NCI-H1417 (cell line): Measurements from ENCODE around the gene IL18R1.

ENCODE experiments used
- DNase-seq, 3 experiments: peaks; one replicate each; lab custom pipeline; 2025; lab: John Stamatoyannopoulos, UW

The IL18R1 gene

DNA sequence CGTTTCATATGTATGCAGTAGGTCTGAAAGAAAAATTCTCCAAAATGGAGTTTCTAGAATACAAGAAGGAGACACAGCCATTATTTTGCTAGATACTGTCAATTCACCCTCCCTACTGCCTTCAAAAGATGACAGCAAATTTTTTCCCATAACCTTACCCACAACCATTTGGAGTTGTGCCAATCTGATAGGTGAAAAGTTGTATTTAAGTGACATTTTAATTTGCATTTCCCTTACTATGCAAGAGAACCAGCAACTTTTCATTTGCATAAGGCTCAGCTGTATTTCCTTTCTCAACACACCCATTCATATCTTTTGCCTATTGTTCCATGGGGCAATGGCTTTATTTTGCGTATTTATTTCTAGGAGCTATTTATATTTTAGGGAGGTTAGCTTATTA, 36.0 kb downstream of the IL18R1 start:
- no peak for DNase-seq

GRCh38 chr2:102392096-102392495, 36.5 kb downstream of the IL18R1 start:
- DNase-seq, result no peak

GRCh38 chr2:102392942-102393341, 37.3 kb downstream of the IL18R1 start:
- no peak for DNase-seq

- no peak for DNase-seq
These were observed 40.4 kb downstream of the IL18R1 start for GRCh38 chr2:102396012-102396411.

DNA sequence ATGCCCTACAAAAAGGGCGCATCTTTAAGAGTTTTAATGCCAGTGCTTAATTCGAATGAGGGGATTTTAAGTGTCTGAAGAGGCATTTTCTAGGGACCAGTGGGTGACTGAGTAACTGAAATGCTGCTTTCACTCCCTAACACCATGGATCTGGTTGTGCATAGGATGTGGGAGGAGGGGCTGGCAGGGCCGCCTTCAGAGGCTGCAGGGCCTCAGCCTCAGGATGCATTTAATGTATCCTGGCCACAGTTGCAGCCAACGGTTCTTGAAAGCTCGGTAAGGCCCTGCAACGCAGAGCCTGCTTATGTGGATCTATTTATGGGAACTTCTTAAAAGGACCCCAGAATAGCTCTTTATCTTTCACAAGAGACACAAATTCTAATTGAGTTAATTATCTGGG, 41.6 kb downstream of the IL18R1 start:
- DNase-seq, result no peak

GRCh38 chr2:102399499-102400141, 44.0 kb downstream of the IL18R1 start:
- no peak for DNase-seq

DNA sequence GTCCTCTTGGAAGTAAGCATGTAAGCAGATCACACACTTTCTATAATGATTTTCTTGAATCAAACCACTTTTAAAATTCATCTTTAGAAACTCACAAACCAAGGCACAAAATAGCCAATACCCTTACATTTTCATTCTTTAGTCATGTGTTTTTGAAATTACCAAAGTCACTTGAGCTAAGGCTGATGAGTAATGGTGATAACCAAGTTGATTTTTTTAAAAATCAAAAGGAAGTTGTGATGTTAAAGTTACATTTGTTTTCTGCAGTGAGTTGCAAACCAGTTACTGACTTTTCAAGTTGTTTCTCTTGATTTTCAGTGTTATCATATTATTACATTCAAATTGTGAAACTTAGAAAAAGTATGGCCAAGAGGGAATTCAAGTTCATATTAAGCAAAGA, 45.9 kb downstream of the IL18R1 start:
- DNase-seq, result no peak

DNA sequence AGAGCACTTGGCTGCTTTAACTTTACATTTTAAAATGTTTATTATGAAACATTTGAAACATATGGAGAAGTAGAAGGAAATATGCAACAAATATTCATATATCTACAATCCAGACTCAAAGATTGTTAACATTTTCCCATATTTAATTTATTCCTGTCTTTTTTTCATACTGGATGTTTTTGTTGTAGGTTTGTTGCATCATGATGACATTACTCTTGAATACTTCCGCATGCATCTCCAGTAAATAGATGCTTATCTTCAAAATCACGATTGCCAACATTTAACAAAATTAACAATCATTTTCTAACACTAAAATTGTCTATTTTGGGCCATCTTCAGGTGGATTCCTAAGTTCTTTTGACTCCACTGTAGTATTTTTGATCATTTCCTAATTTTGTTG, 46.3 kb downstream of the IL18R1 start:
- DNase-seq, result no peak

- no peak for DNase-seq
These were observed 55.4 kb downstream of the IL18R1 start for GRCh38 chr2:102410952-102411351.

GRCh38 chr2:102412199-102412598, 56.6 kb downstream of the IL18R1 start:
- no peak for DNase-seq

- DNase-seq, result no peak
These were observed 62.4 kb downstream of the IL18R1 start for GRCh38 chr2:102417946-102418345.

DNA sequence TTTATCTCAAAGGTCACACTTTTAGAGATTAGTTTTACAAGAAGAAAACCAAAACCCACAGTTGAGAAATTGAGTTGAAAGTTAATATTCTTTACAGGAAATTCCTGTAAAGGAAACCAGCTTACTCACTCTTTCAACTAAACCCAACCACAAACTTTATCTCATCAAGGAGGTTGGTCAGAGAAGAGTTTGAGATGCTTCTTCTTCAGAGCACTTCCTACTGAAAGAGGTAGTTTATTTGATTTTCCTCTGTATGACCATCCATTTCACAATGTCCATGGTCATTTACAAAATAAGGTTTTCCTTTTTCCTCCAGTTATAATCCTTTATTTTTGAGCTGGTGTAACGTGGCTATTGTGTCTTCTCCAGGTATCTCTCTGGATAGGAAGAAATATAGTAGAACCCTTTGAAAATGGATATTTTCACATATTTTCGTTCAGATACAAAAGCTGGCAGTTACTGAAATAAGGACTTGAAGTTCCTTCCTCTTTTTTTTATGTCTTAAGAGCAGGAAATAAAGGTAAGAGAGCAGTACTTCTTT, 62.9 kb downstream of the IL18R1 start:
- DNase-seq, result no peak

GRCh38 chr2:102420290-102420689, 64.7 kb downstream of the IL18R1 start:
- no peak for DNase-seq

GRCh38 chr2:102421890-102422759, 66.5 kb downstream of the IL18R1 start:
- no peak for DNase-seq

DNA sequence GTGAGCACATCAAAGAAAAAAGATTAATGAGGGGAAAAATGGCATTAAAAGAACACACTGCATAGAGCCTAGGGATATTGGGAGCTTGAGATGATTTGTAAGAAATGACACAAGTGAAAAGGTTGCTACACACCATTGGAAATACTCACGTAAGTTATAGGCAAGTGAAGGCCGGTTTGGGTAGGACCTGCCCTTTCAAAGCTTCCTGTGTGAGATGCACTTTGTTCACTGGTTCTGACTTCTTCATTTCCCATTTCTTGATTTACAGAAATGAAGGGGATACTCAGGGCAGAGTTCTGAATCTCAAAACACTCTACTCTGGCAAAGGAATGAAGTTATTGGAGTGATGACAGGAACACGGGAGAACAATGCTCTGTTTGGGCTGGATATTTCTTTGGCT, 67.3 kb downstream of the IL18R1 start, which contains the start of gene IL18RAP:
TSS of gene IL18RAP (plus strand) at position 251 of the 400 bp plus-strand sequence. CDS start at position 369, 118 bp downstream.
- no peak for DNase-seq

DNA sequence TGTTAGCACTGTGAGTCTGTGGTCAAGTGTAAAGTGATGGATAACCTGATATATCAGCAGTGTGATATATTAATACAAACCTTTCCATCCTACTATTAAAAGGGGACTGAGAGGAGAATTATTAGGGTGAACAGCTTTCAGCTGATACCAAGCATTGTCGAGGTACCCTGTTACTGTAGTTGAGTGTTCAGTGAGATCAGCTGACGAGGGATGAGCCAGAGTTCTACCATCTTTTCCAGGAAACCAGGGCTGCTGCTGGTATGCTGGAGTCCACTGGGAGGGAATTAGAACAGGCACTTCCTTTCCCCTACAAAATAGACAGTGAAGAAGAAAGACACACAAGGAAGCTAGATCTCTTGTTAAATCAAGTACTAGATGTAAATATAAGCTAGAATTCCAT, 67.8 kb downstream of the IL18R1 start:
- no peak for DNase-seq

DNA sequence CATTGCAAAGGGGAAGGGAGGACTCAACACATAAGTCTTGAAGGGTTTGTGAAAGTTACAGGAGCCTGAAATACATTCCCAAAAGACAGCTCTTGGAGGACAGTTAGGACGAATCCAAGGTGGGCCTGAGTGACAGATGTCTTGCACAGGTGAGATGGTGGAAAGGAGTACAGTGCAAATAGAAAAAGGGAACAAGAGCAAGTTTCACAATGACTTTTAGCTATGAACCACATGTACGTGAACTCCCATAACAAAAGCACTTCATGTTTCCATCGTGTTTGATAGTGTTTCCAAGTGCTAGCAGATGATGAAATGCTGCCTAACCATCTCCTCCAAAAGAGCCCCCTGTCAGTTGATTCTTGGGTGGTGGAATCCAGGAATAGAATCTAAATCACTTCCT, 69.2 kb downstream of the IL18R1 start:
- no peak for DNase-seq

DNA sequence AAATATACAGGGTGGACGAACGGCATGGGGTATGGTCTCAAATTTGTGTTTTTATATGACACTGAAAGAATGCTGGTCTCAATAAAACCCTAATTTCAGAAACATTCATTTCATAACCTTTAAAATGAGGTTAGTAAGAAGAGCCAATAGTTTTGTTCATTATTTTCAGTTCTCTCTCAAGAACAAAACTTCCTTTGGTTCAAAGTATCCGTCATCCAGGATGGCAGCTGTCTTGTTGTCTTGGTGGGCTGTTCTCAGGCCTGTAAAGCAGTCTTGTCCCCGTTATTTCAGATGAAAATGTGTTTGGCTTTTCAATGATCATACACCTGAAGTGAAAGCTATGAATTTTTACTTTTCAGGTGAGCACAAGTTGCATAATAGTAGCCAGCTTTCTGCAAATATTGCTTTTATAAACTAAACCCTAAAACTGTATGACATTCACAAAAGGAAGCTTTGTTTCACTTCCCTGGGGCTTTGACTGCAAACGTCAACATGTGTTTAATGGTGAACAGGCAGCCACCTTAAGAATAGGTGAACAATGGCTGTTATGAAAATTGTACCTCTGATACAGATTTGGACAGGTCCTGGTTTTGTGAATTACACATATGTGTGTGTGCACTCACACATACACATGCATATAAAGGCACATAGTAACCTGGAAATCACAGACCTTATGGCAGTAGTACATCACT, 70.0 kb downstream of the IL18R1 start:
- no peak for DNase-seq

DNA sequence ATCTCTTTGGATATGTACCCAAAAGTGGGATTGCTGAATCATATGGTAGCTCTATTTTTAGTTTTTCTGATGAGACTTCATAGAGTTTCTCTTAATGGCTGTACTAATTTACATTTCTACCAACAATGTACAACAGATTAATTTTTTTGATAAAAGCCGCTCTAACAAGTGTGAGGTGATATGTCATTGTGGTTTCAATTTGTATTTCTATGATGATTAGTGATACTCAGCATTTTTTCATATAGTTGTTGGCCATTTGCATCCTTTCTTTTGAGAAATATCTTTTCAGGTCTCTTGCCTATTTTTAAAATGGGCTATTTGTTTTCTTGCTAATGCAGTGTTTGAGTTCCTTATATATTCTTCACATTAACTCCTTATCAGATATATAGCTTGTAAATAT, 71.7 kb downstream of the IL18R1 start:
- DNase-seq, result no peak

GRCh38 chr2:102428573-102428972, 73.0 kb downstream of the IL18R1 start:
- DNase-seq, result no peak

DNA sequence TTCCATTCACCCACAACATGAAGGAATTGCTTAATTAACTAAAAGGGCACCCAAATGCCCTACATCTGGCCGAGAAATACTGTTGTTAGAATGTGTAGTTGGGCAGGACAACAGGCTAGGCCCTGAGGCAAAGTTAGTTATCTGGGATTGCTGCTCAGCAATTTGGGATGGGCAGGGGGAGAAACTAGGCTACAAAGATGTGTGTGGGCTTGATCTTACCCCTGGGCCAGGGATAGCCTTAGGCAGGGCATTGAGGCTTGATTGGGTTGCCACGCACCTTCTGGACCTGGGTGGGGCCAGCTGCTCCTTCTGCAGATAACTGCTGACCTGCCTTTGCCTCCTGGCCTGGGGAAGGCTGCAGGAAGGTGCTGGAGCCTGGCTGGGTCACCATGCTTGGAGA, 76.8 kb downstream of the IL18R1 start:
- no peak for DNase-seq

DNA sequence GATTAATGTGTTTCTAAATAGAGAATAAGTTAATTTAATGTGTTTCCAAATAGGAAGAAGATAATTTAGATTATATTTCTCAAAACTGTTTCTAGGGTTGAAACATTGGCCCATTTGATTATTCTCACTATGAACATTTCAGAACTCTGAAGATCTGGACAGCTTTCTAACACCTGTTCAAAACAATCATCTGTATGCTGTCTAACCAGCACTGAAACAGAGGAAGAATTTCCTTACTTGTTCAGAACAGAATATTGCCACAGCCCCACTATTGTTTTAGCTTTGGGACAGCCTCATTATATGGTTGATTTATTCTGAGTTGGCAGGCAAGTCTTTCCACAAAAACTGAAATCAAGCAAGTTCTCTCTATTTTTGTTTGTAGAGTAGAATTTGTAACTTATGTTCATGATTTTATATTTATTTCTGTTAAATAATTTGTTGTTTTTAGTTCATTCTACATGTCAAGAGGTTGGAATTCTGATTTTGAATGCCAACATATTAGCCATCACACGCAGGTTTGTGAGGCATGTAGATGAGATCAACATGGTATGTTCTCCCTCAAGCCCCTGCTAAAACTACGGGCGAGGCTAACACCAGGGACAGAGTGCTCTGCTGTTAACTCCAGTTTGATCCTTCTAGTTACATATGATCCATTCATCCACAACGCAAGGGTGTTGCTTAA, 78.5 kb downstream of the IL18R1 start:
- no peak for DNase-seq
